ENCODE data around the gene OFD1.

Gene OFD1

DNA sequence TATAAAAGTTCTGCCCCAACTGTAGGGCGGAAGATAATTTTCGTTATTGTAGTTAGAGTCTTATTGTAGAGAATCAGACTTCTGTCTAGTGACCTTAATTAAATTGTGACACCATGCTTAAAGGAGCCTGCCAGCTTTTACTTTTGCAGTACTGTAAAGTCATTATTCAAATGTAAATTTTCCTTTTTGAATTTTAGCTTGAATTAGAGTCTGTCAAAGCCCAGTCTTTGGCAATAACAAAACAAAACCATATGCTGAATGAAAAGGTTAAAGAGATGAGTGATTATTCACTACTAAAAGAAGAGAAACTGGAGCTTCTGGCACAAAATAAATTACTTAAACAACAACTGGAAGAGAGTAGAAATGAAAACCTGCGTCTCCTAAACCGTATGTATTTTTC is 21.8 kb downstream of the OFD1 start:
- no peak for DNase-seq

DNA sequence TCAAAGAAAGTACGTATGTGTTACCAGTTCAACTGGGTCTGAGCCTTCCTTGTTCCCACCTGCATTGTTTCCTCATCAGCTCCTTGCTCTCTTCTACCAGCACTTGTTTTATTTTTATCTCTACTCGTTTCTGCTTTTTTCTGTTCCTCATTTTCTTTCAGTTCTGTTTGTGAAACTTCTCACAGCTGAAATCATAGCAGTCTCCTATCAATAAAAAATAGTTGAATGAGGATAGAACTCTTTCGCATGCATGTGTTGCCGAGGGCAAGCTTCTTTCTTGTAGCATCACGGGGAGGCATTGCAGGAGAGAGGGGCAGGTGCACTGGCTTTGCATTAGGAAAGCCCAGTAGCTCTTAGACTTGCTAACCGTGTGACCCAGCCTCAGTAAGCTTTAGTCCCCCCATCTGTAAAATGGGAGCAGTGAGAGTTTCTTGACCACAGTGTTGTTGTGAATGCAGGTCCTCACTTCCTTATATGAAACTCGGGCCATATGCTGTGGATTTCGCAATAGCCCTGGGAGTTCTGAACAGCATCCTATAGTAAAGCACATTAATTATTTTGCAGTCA is 24.7 kb downstream of the OFD1 start:
- no peak for DNase-seq

DNA sequence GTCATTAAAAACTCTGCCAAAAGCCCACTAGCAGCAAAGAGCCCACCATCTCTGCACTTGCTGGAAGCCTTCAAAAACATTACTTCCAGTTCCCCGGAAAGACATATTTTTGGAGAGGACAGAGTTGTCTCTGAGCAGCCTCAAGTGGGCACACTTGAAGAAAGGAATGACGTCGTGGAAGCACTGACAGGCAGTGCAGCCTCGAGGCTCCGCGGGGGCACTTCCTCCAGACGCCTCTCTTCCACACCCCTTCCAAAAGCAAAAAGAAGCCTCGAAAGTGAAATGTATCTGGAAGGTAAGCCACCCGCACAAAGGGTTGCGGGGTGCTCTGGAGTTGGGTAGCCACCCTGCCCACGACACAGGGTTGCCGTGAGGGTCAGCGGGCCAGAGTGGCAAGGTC is 25.9 kb downstream of the OFD1 start:
- no peak for DNase-seq

DNA sequence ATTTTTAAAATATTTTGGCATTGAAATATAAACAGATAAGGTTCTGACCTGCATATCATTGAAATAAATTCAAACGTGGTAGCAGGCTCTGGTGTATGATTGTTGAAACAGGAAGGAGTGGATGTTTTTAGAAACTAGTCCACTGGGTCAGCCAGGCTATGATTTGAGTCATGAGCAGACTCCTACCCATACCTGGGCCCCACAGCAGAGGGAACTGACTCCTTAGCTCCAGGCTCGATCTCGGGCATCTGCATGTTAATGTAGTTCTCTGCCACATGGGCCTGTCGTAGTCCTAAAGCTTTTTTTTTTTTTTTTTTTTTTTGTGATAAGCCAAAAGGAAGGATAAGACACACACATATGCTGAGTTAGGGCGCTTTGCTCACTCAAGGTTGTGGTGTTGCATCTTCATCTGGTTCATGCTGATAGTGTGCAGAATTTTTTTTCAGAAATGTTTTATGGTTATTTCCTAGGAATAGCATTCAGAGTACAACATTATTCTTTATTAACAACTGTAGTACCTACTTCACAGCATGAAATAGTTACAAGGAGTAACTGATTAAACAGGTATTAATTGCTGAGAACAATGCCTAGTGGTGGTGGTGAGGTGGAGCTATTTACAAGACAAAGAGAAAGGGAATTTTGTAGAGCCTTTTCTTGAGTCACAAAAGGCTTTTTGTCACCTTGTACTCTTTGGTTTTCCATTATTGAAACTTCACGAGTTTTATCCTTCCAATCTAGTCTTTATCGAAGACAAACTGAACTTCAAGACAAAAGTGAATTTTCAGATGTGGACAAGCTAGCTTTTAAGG is 27.3 kb downstream of the OFD1 start:
- no peak for DNase-seq

DNA sequence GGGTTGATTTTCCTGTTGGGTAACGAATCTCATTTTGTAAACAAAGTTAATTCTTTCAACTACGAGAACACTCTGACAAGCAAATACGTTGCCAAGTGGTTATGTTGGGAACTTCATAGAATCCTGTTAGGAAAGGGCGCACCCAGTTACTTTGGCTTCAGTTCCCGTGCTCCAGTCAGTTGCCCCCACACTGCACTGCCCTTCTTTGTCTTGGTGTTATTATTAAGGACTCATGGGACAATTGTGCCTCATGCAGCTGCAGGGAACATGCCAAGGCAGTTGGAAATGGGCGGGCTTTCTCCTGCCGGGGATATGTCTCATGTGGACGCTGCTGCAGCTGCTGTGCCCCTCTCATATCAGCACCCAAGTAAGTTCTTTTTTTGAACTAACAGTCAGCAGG is 28.9 kb downstream of the OFD1 start:
- no peak for DNase-seq

DNA sequence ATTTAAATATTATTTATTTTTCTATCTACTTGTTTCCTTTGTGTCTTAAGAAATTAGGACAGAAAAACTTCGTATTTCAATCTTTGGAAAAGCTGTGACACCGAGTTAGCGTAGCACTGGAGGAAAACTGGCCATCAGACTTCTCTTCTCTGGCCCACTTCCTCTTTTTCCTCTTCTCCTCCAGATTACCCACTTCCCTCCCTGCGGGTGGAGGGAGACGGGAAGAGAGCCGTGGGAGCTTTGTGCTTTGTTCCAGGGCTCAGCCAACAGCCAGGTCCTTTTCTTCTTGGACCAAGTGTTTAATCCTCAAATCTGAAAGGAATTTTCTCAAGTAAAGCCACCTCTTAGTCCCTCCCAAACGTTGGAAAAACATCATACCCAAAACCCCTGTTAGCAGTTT is 29.7 kb downstream of the OFD1 start:
- no peak for DNase-seq

- DNase-seq, result no peak
Measured at GRCh38 chrX:13764765-13765164, 30.2 kb downstream of the OFD1 start.

DNA sequence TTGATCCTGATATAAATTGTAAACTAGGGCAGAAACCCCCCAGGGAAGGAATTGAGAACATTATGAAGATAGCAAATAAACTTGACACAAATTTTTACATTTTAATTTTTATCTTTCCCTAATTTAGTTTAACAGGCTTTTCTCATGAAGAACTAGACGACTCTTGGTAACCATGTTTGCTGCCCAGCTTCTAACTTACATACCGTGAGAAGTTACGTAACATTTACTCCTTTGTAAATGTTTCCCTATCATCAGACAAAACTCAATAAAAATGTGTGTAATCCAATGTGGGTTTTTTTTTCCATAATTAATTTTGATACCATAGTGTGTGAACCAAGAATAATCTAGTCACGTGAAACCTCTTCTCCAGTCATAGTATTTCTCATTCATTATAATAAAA is 34.4 kb downstream of the OFD1 start:
- no peak for DNase-seq

DNA sequence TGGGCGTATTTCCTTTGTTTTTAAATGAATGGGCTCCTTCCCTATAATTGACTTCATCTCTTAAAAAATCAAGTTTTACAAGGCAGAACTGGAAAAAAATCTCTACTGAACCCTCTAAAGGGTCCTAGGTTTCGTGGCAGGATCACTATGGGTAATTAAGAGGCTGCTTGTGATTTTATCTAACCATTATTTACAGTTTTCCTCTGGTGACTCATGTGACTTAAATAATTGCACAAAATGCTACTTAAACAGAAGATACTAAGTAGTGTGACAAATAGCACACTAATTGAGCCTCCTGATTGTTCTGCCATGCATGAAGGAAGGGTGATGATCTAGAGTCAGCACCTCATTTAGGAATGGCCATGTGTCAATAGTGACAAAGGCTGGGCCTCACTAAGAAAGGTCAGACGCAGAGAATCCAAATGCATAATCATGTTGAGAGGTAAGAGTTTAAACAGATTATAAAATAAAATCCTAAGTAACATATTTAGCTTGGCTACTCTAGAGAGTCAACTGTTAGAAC is 35.5 kb downstream of the OFD1 start:
- DNase-seq, result no peak

DNA sequence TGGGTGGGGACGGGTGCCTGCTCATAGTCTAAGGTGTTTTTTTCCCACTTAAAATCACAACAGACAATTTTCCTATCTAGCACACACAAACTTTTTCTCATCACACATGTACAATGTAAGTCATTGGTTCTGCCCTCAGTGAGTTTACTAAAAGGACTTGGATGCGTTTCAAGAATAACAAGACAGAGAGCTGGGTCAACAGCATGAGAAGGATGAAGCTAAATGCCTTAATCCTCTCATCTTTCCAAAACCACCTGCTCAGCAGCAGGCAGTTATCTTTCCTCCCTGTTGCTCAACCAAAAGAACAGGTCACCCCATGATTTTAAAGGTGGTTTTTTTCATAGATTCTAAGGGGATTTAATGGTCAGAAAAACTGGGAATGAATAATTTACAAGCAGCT is 40.1 kb downstream of the OFD1 start:
- peak; percentile 0 for DNase-seq

DNA sequence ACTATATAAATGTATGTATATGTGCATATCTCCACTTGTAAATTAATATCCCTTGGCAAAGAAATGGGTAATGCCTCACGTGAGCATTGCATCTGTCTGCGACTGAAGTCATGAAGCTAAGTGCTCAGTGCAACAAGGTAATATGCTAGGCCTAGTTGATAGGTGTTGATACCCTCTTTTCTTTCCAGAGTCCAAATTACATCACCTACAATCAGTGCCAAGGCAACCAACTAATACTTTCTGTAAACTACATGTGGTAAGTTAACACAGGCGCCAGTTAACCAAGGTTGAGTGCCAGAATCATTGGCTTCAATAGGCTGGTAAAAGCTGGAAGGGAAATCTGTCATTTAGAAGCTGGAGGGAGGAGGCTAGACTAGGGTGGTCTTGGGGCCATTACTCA is 41.3 kb downstream of the OFD1 start:
- DNase-seq, result no peak

- DNase-seq, result no peak
Measured at GRCh38 chrX:13776387-13776786, 41.8 kb downstream of the OFD1 start.

GRCh38 chrX:13778916-13779315 is 44.4 kb downstream of the OFD1 start:
- DNase-seq, result peak; percentile 50

DNA sequence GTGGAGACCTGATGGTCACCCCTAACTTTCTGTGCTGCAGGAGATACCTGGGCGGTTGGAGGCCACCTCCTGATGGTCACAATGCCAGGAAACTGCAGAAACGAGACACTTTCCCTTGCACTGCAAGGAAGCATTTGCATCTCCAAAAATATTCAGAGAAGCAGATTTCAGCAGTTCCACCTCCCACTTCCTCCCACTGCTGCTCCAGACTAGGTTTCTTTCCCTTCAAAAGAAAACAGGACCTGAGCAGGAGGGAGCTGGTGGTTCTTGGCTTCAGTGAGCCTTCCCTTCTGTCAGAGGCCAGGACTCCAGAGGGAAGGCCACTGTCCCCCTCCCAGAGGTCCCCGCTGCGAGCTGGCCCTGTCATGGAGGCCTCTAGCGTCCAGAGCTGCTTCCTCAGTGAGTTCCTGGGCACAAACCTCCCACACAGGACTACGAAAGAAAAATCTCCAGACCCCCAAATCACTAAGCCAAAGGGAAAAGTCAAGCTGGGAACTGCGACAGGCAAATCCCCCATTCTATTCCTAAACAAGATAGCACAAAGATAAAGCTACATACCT is 46.4 kb downstream of the OFD1 start:
- DNase-seq, result no peak

GRCh38 chrX:13786048-13786447 is 51.5 kb downstream of the OFD1 start:
- DNase-seq, result no peak

GRCh38 chrX:13790206-13791131 is 55.9 kb downstream of the OFD1 start:
- DNase-seq, result no peak

GRCh38 chrX:13791145-13791544 is 56.6 kb downstream of the OFD1 start:
- no peak for DNase-seq

GRCh38 chrX:13791559-13791958 is 57.0 kb downstream of the OFD1 start:
- no peak for DNase-seq

GRCh38 chrX:13793897-13794296 is 59.3 kb downstream of the OFD1 start:
- DNase-seq, result no peak

GRCh38 chrX:13794417-13794816 is 59.9 kb downstream of the OFD1 start:
- DNase-seq, result no peak

DNA sequence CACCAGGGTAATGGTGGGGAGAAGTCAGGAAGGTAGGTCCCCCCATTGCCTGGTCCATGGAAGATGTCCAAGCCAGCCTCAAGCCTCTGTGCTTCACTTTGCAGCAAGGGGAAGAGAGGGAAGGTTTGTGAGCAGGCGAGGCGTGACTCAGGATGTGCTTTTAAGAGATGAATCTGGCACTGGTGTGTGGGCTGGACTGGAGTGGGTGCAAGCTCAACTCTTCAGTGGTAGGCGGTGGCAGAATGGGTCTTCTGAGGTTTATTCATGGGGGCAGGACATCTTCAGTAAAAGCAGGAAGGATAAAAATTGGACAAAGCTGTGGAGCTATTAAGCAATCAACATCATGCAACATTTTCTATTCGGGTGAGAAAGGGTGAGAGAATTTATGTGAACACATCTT is 63.0 kb downstream of the OFD1 start:
- DNase-seq, result no peak

- no peak for DNase-seq
Measured at GRCh38 chrX:13798184-13798583, 63.6 kb downstream of the OFD1 start.

- no peak for DNase-seq
Measured at GRCh38 chrX:13803116-13803515, 68.6 kb downstream of the OFD1 start.
